COR-L47 (cell line): ENCODE results near the gene TP53INP2.
"Not testable (repeated sequence)": the region's sequence is repeated elsewhere in the genome, so short reads cannot be mapped to it uniquely, and the experiment has no call there.

Source experiments
- DNase-seq: peaks from one replicate; lab custom pipeline; 2025; lab: John Stamatoyannopoulos, UW

The TP53INP2 gene

GRCh38 chr20:34704177-34705007 lies at the start of gene TP53INP2:
TSS of gene TP53INP2 (plus strand) at chr20:34704344. CDS start at chr20:34708740, 4,396 bp downstream.
- peak; percentile 68 for DNase-seq

- DNase-seq = not testable (repeated sequence)
Observed at GRCh38 chr20:34658654-34659053, 45.5 kb upstream of the TP53INP2 start.

GRCh38 chr20:34661811-34662210 lies 42.3 kb upstream of the TP53INP2 start:
- DNase-seq = not testable (repeated sequence)

GRCh38 chr20:34663213-34663943 lies 40.8 kb upstream of the TP53INP2 start:
- no peak for DNase-seq

GRCh38 chr20:34664751-34665150 lies 39.4 kb upstream of the TP53INP2 start:
- not testable (repeated sequence) for DNase-seq

GRCh38 chr20:34669094-34669493 lies 35.0 kb upstream of the TP53INP2 start:
- DNase-seq = no peak

- no peak for DNase-seq
Observed at GRCh38 chr20:34673412-34673811, 30.7 kb upstream of the TP53INP2 start.

- no peak for DNase-seq
Observed at GRCh38 chr20:34675561-34675960, 28.6 kb upstream of the TP53INP2 start.

GRCh38 chr20:34675993-34676641 lies 28.0 kb upstream of the TP53INP2 start:
- no peak for DNase-seq

- peak; percentile 96 for DNase-seq
Observed at GRCh38 chr20:34676642-34677373, 27.3 kb upstream of the TP53INP2 start, which contains the start of gene PIGU. TSS of gene PIGU (minus strand) at chr20:34677092. CDS start at chr20:34677085, 7 bp downstream.

GRCh38 chr20:34680586-34681175 lies 23.5 kb upstream of the TP53INP2 start:
- DNase-seq = no peak

GRCh38 chr20:34683667-34684066 lies 20.5 kb upstream of the TP53INP2 start:
- no peak for DNase-seq

GRCh38 chr20:34689486-34689885 lies 14.7 kb upstream of the TP53INP2 start:
- DNase-seq = no peak

GRCh38 chr20:34691838-34692237 lies 12.3 kb upstream of the TP53INP2 start:
- no peak for DNase-seq

GRCh38 chr20:34693414-34693813 lies 10.7 kb upstream of the TP53INP2 start:
- DNase-seq = no peak

GRCh38 chr20:34701405-34702085 lies 2.6 kb upstream of the TP53INP2 start:
- no peak for DNase-seq

- DNase-seq = no peak
Observed at GRCh38 chr20:34703061-34703423, 1.1 kb upstream of the TP53INP2 start.

GRCh38 chr20:34703424-34704176 lies 544 bp upstream of the TP53INP2 start:
- no peak for DNase-seq

- DNase-seq = no peak
Observed at GRCh38 chr20:34705008-34705396, 858 bp downstream of the TP53INP2 start.
